Endothelial cell (in vitro differentiated cells): ENCODE data around the gene SMYD2. TPM values are rescaled to one million over a fixed set of nuclear protein-coding genes. Genes with fewer than 3 reads are reported as not detected.
A peak's percentile ranks its signal among the peaks of the same experiment; 100 is the strongest.

Experiments used
- DNase-seq: peaks from one replicate; pipeline ENCODE4 v3.0.0; 2021; ENCODE audit warnings: low spot score
- H3K27ac Mint-ChIP-seq: one replicate; pipeline ENCODE4 v1.8.0; 2021; ENCODE audit warnings: mixed read lengths, inconsistent platforms; ENCODE audit not compliant: unreplicated experiment
- H3K27me3 Mint-ChIP-seq: one replicate; pipeline ENCODE4 v1.8.0; 2021; ENCODE audit warnings: mild to moderate bottlenecking, moderate library complexity, mixed read lengths, inconsistent platforms; ENCODE audit not compliant: unreplicated experiment
- H3K36me3 Mint-ChIP-seq: one replicate; pipeline ENCODE4 v1.8.0; 2021; ENCODE audit warnings: mild to moderate bottlenecking, low read depth, mixed read lengths, inconsistent platforms; ENCODE audit not compliant: unreplicated experiment
- H3K4me1 Mint-ChIP-seq: one replicate; pipeline ENCODE4 v1.8.0; 2021; ENCODE audit warnings: mild to moderate bottlenecking, mixed read lengths, inconsistent platforms; ENCODE audit not compliant: unreplicated experiment
- H3K4me3 Mint-ChIP-seq: one replicate; pipeline ENCODE4 v1.8.0; 2021; ENCODE audit warnings: mild to moderate bottlenecking, mixed read lengths, inconsistent platforms; ENCODE audit not compliant: unreplicated experiment
- H3K9me3 Mint-ChIP-seq: one replicate; pipeline ENCODE4 v1.8.0; 2021; ENCODE audit warnings: mixed read lengths, inconsistent platforms; ENCODE audit not compliant: unreplicated experiment
- total RNA-seq: library from RNA; stranded (reverse); fragmentation: NEBNext Ultra II Directional; extraction: Animal tissue kit (Norgen Biotek cat#: 25700); gene quantifications from one replicate; pipeline ENCODE4 v1.2.1, GENCODE V29; 2021; ENCODE audit not compliant: unreplicated experiment
- TF ChIP-seq, protein P1 (sequence below): fragments of 200-600 bp; sonication (generic); IDR thresholded peaks from one replicate; pipeline ENCODE4 v1.5.0; 2021; ENCODE audit warnings: antibody characterized with exemption; ENCODE audit not compliant: unreplicated experiment

The SMYD2 gene
- total RNA-seq, 1 donor from 2014 or later: 44.1 TPM

DNA sequence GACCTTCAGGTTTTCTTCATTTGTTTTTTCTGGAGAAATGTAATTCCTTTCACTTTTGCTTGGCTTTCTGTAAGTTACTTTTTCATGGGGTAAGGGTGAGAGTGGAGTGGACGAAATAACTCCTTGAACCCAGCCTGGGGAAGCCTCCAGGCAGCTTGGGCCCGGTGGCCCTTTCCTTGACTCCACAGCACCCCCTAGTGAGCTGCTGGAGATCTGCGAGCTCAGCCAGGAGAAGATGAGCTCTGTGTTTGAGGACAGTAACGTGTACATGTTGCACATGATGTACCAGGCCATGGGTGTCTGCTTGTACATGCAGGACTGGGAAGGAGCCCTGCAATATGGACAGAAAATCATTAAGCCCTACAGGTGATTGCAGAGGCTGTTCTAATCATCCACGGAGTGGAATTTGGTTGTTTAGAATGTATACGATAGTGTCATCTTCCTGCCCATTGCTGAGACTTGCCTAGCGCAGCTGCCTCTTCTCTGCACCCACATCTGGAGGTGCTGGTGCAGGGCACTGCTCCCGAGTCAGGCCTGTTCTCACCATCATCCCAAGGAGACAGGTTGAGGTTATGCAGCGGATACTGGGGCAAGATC, 51.0 kb downstream of the SMYD2 start:
- Mint-ChIP-seq H3K4me3 (no peak overlapping the region), H3K27me3 (no peaks in the 10 kb centered on the region), H3K36me3 (peaks cover 13% of the 10 kb centered on the region), H3K4me1 (peaks cover 14% of the 10 kb centered on the region), H3K9me3 (no peaks in the 10 kb centered on the region), H3K27ac (no peak overlapping the region)
- peak; percentile 65 for DNase-seq
- TF ChIP-seq, protein P1, sequence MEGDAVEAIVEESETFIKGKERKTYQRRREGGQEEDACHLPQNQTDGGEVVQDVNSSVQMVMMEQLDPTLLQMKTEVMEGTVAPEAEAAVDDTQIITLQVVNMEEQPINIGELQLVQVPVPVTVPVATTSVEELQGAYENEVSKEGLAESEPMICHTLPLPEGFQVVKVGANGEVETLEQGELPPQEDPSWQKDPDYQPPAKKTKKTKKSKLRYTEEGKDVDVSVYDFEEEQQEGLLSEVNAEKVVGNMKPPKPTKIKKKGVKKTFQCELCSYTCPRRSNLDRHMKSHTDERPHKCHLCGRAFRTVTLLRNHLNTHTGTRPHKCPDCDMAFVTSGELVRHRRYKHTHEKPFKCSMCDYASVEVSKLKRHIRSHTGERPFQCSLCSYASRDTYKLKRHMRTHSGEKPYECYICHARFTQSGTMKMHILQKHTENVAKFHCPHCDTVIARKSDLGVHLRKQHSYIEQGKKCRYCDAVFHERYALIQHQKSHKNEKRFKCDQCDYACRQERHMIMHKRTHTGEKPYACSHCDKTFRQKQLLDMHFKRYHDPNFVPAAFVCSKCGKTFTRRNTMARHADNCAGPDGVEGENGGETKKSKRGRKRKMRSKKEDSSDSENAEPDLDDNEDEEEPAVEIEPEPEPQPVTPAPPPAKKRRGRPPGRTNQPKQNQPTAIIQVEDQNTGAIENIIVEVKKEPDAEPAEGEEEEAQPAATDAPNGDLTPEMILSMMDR: peak; percentile 81

DNA sequence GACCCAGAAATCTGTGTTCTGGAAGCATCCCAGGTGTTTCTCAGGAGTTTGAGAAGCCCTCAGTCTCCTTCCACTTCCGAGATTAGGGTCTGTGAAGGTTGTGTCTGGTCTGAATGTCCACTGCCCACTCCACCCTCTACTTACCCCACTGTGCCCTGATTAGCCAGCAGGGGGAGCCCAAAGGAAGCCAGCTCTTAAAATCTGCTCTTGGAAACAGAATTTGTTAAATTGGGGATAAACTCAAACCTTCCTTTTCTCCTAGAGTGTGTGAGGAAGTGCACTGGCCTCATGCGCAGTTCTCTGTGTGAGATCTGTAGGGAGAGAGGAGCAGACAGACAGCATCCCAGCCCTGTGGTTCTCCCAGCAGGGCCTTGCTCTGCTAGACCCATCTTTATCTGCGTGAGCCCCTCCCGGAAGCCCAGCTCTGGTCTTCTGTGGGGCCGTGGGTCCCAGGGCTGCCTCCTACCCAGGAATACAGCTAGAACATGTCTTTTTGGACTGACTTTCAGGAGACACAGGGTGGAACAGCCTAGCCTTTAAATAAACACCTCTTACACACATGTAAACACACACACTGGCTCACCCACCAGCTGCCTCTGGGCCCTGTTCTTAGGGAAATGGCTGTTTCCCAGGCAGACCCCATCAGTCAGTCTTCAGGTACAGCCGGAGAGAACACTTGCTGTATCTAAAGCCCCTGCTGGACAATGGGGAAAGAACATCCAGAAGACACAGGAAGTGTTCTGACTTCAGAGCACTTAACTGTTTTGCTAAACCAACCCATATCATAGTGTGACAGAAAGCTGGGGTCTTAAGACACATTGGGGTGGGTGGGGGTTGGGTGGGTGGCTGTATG, 52.2 kb downstream of the SMYD2 start:
- TF ChIP-seq, protein P1: peak; percentile 81
- Mint-ChIP-seq H3K4me3 (no peak overlapping the region), H3K36me3 (peaks cover 7% of the 10 kb centered on the region), H3K27ac (no peak overlapping the region), H3K27me3 (no peaks in the 10 kb centered on the region), H3K9me3 (no peaks in the 10 kb centered on the region), H3K4me1 (peaks cover 16% of the 10 kb centered on the region)
- DNase-seq: peak; percentile 58

DNA sequence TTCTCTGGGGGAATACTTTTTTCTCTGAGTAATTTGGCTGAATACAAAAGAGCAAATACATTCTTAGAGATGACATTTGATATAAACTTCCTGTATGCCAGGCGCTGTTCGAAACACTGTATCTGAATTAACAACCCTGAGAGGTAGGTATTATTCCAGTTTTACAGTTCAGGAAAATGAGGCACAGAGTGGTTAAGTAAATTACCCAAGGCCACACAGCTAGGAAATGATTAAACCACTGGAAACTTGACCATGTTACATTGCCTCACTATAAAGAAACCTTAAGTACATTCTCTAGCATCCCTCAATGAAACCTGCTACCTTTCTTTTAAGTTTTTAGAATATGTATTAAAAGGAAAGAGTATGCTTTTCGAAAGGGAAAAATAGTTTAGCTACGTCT, 54.6 kb downstream of the SMYD2 start:
- DNase-seq: no peak
- no peaks in the 10 kb centered on the region for H3K27me3 Mint-ChIP-seq
- no peaks in the 10 kb centered on the region for H3K9me3 Mint-ChIP-seq
- peak overlapping the region; percentile 4 for H3K4me3 Mint-ChIP-seq
- H3K36me3 Mint-ChIP-seq: peaks cover 7% of the 10 kb centered on the region
- no peak overlapping the region for H3K27ac Mint-ChIP-seq
- TF ChIP-seq, protein P1: no peak
- peaks cover 16% of the 10 kb centered on the region for H3K4me1 Mint-ChIP-seq

DNA sequence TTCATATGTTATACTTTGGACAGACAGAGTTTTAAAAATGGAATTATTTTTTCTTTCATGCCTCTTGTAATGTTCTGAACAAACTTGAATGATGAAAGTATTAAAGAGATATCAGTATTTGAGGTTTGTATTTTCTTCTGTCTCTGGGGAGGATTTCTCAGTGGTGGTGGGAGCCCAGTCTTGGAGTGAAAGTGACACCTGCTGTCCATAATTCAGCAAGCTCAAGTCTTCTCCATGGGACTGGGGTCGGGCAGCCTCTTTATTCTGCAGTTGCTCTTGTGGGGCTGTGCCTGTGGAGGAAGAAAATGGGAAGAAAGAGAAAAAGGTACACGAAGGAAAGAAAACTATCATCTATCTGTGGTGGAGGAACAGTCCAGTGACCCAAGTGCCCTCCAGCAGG, 56.1 kb downstream of the SMYD2 start:
- no peak for DNase-seq
- H3K4me3 Mint-ChIP-seq: no peak overlapping the region
- no peaks in the 10 kb centered on the region for H3K9me3 Mint-ChIP-seq
- no peaks in the 10 kb centered on the region for H3K27me3 Mint-ChIP-seq
- peaks cover 7% of the 10 kb centered on the region for H3K36me3 Mint-ChIP-seq
- peaks cover 12% of the 10 kb centered on the region for H3K4me1 Mint-ChIP-seq
- peak overlapping the region; percentile 23 for H3K27ac Mint-ChIP-seq
- TF ChIP-seq, protein P1: no peak

DNA sequence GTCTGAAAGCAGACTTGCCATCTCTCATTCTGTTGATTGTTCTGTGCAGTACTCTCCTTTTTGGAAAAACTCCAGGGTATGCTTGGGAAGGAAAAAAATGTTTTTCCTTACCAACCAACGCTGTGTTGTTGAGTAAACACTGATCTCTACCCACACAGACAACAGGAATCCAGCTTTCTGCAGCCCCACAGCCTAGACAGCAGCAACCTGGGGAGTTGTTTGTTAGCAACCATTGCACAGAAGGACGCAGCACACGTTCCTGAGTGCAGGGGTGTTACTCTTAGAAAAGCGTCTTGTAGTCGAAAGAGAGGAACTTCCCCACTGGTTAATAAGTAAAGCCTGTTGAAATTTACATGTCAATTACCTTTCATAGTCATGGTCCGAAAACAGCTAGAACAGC, 56.6 kb downstream of the SMYD2 start:
- H3K27me3 Mint-ChIP-seq: no peaks in the 10 kb centered on the region
- H3K27ac Mint-ChIP-seq: peak overlapping the region; percentile 23
- no peak overlapping the region for H3K4me3 Mint-ChIP-seq
- no peaks in the 10 kb centered on the region for H3K9me3 Mint-ChIP-seq
- H3K4me1 Mint-ChIP-seq: peaks cover 12% of the 10 kb centered on the region
- H3K36me3 Mint-ChIP-seq: peaks cover 7% of the 10 kb centered on the region
- TF ChIP-seq, protein P1: no peak
- DNase-seq: no peak
